ENCODE data around the gene SLC5A12. TPM values are rescaled to one million over a fixed set of nuclear protein-coding genes. Genes with fewer than 3 reads are reported as not detected.
A peak's percentile ranks its signal among the peaks of the same experiment; 100 is the strongest.

The SLC5A12 gene
- total and polyA plus RNA-seq, 9 donors = 0.04 to 8.5 (median 0.14) TPM

DNA sequence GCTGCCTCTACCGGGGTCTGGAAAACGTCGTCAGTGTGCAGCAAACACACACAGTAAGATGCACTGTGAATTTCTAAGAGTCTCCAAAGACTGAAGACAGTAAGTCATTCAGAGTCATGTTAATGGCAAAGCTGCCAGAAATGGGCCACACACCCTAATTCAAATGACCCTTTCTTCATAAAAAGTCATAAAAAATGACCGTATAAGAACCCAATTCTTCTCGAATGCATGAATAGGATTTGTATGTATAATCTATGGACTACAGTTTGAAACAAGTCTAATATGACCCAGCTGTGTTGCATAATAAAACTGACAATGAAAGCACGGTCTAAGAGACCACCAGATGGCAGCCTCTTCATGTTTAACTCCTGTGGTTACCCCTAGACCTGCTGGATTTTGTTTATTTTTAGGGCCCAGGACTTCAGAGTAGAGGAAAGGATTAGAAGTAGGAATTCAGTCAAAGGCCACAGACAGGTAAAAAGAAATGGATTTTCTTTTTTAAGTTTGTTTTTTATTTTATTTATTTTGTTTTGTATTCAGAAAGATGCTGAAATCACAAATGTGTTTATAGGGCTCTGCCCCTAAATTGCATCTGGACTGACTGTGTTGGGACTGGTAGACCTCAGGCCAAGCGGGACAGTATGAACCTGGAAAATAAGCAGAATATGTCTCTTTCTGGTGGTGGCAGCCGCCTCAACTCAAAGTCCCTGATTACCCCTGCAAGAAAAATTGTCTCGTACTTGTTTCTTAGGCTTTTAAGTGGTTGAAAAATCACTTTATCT is 32.1 kb upstream of the SLC5A12 start:
- Histone ChIP-seq H3K27ac (ENCODE audit: low read length) (peak overlapping the region; percentile 60), H3K27me3 (ENCODE audit: control insufficient read depth, insufficient read depth, low read length) (no peaks in the 10 kb centered on the region), H3K4me3 (ENCODE audit: low read length) (no peak overlapping the region), H3K36me3 (ENCODE audit: control insufficient read depth, insufficient read depth, low read length) (no peaks in the 10 kb centered on the region), H3K4me1 (ENCODE audit: control insufficient read depth, insufficient read depth, low read length) (no peaks in the 10 kb centered on the region), H3K9me3 (replicated peaks; ENCODE audit: control insufficient read depth, low read depth, low read length) (no peaks in the 10 kb centered on the region)
- DNase-seq = peak; percentile 92
- no CpG with 5 or more reads among the region's 9 CpGs for WGBS (ENCODE audit: insufficient coverage)

DNA sequence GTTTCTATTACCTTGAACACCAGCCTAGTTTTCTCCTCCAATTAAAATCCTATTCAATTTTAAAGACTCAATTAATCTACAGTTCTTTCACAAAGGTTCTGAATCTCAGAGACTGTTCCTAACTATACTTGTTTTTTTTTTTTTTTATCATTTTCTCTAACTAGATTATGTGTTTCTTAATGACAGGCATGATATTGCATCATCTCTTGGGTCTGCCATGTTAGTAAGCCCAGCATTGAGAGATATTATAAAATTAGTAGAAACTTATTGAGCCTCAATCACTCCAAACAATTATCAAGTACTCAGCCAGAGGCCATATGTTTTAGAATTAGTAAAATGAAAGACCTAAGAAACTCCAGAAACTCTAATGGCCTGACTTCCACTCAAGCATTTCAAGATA is 28.1 kb upstream of the SLC5A12 start:
- no peaks in the 10 kb centered on the region for H3K9me3 ChIP-seq (replicated peaks; ENCODE audit: control insufficient read depth, low read depth, low read length)
- H3K27ac ChIP-seq (ENCODE audit: low read length) = no peak overlapping the region
- H3K27me3 ChIP-seq (ENCODE audit: control insufficient read depth, insufficient read depth, low read length) = no peaks in the 10 kb centered on the region
- H3K4me3 ChIP-seq (ENCODE audit: low read length) = no peak overlapping the region
- H3K4me1 ChIP-seq (ENCODE audit: control insufficient read depth, insufficient read depth, low read length) = no peaks in the 10 kb centered on the region
- H3K36me3 ChIP-seq (ENCODE audit: control insufficient read depth, insufficient read depth, low read length) = no peaks in the 10 kb centered on the region
- DNase-seq = no peak

DNA sequence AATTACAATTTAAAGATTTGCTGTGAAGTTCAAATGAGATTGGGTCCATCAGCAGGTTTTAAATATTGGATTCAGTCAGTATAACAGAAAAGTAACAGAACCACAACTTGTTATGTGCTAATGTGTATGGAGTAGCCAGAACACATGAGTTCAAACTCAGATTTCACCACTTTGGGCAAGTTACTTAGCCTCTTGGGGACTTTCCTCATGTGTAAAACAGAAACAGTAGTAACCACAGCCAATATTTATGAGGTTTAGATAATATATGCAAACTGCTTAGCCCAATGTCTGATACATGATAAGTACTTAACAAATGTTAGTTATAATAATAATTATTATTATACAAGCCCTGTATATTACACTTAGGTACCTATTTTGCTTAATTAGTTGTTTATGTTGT is 21.8 kb upstream of the SLC5A12 start:
- no peaks in the 10 kb centered on the region for H3K9me3 ChIP-seq (replicated peaks; ENCODE audit: control insufficient read depth, low read depth, low read length)
- H3K4me3 ChIP-seq (ENCODE audit: low read length) = no peak overlapping the region
- H3K27me3 ChIP-seq (ENCODE audit: control insufficient read depth, insufficient read depth, low read length) = no peaks in the 10 kb centered on the region
- H3K4me1 ChIP-seq (ENCODE audit: control insufficient read depth, insufficient read depth, low read length) = no peaks in the 10 kb centered on the region
- no peak for DNase-seq
- H3K36me3 ChIP-seq (ENCODE audit: control insufficient read depth, insufficient read depth, low read length) = no peaks in the 10 kb centered on the region
- no peak overlapping the region for H3K27ac ChIP-seq (ENCODE audit: low read length)

- DNase-seq = no peak
- Histone ChIP-seq H3K4me1 (ENCODE audit: control insufficient read depth, insufficient read depth, low read length) (no peaks in the 10 kb centered on the region), H3K4me3 (ENCODE audit: low read length) (no peak overlapping the region), H3K9me3 (replicated peaks; ENCODE audit: control insufficient read depth, low read depth, low read length) (no peaks in the 10 kb centered on the region), H3K36me3 (ENCODE audit: control insufficient read depth, insufficient read depth, low read length) (no peaks in the 10 kb centered on the region), H3K27ac (ENCODE audit: low read length) (no peak overlapping the region), H3K27me3 (ENCODE audit: control insufficient read depth, insufficient read depth, low read length) (no peaks in the 10 kb centered on the region)
- WGBS (ENCODE audit: insufficient coverage) = no CpG with 5 or more reads among the region's 1 CpG
These were observed 21.1 kb upstream of the SLC5A12 start for GRCh38 chr11:26742966-26743365.

- H3K27ac ChIP-seq (ENCODE audit: low read length) = no peak overlapping the region
- no peaks in the 10 kb centered on the region for H3K9me3 ChIP-seq (replicated peaks; ENCODE audit: control insufficient read depth, low read depth, low read length)
- H3K4me3 ChIP-seq (ENCODE audit: low read length) = no peak overlapping the region
- 50% methylated on average over 2 of the region's 2 CpGs for WGBS (ENCODE audit: insufficient coverage)
- no peaks in the 10 kb centered on the region for H3K36me3 ChIP-seq (ENCODE audit: control insufficient read depth, insufficient read depth, low read length)
- H3K4me1 ChIP-seq (ENCODE audit: control insufficient read depth, insufficient read depth, low read length) = no peaks in the 10 kb centered on the region
- no peaks in the 10 kb centered on the region for H3K27me3 ChIP-seq (ENCODE audit: control insufficient read depth, insufficient read depth, low read length)
- no peak for DNase-seq
These were observed 19.2 kb upstream of the SLC5A12 start for GRCh38 chr11:26741036-26741435.

DNA sequence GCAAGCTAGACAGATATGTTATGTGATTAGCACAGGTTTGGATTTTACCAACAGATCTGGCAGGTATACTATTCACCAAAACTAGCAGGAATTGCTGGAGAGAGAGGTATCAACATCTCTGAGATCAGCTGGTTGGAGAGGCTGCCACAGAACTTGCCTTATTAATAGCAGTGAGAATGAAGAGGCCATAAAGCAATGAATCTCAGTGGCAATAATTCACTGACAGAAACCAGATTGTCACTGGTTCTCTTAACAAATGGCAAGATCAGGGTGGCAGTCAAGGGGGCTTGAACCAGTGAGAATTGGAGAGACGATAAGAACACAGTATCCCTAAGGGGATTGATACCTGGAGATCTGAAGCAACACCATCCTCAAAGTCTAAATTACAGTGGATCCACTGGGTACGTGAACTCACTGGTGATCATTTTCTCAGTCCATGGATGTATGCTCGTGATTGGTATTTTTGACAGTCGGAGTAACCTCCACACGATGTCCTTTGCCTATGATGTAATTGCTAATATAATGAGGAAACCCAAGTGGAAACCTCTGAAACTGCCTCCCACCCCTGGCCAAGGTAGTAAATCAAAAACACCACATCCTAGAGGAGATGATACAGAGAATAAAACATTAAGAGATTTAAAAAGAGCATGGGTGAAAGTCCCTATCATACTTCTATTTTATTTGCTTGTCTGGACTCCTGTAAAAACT is 17.7 kb upstream of the SLC5A12 start:
- Histone ChIP-seq H3K36me3 (ENCODE audit: control insufficient read depth, insufficient read depth, low read length) (no peaks in the 10 kb centered on the region), H3K4me3 (ENCODE audit: low read length) (no peak overlapping the region), H3K27ac (ENCODE audit: low read length) (no peak overlapping the region), H3K27me3 (ENCODE audit: control insufficient read depth, insufficient read depth, low read length) (no peaks in the 10 kb centered on the region), H3K9me3 (replicated peaks; ENCODE audit: control insufficient read depth, low read depth, low read length) (no peaks in the 10 kb centered on the region), H3K4me1 (ENCODE audit: control insufficient read depth, insufficient read depth, low read length) (no peaks in the 10 kb centered on the region)
- no peak for DNase-seq
- WGBS (ENCODE audit: insufficient coverage) = no CpG with 5 or more reads among the region's 5 CpGs

DNA sequence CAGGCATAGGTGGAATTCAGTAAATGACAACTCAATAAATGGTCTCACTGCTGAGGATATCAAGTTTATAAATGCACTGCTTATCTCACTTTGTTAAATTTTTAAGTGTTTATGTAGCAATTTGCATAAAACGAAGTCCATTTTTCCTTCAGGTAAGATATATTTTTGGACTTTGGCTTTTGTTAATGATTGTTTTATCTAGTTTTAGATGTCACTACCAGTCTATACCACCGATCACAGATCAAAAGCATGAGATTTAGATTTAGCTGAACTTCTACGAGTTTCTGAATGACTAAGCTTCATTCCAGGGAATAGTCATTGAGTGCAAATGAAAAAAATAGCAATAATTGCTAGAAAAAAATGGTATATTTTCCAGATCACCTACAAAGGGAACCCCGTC is 12.8 kb upstream of the SLC5A12 start:
- Histone ChIP-seq H3K27me3 (ENCODE audit: control insufficient read depth, insufficient read depth, low read length) (no peaks in the 10 kb centered on the region), H3K4me1 (ENCODE audit: control insufficient read depth, insufficient read depth, low read length) (no peaks in the 10 kb centered on the region), H3K4me3 (ENCODE audit: low read length) (no peak overlapping the region), H3K9me3 (replicated peaks; ENCODE audit: control insufficient read depth, low read depth, low read length) (no peaks in the 10 kb centered on the region), H3K36me3 (ENCODE audit: control insufficient read depth, insufficient read depth, low read length) (no peaks in the 10 kb centered on the region), H3K27ac (ENCODE audit: low read length) (no peak overlapping the region)
- DNase-seq = no peak
- WGBS (ENCODE audit: insufficient coverage) = no CpG with 5 or more reads among the region's 4 CpGs

- Histone ChIP-seq H3K4me1 (ENCODE audit: control insufficient read depth, insufficient read depth, low read length) (no peaks in the 10 kb centered on the region), H3K9me3 (replicated peaks; ENCODE audit: control insufficient read depth, low read depth, low read length) (no peaks in the 10 kb centered on the region), H3K36me3 (ENCODE audit: control insufficient read depth, insufficient read depth, low read length) (no peaks in the 10 kb centered on the region), H3K27ac (ENCODE audit: low read length) (no peak overlapping the region), H3K4me3 (ENCODE audit: low read length) (no peak overlapping the region), H3K27me3 (ENCODE audit: control insufficient read depth, insufficient read depth, low read length) (no peaks in the 10 kb centered on the region)
- DNase-seq = no peak
- WGBS (ENCODE audit: insufficient coverage) = no CpG with 5 or more reads among the region's 1 CpG
These were observed 9.2 kb upstream of the SLC5A12 start for GRCh38 chr11:26731084-26731456.

GRCh38 chr11:26730414-26731083 is 8.7 kb upstream of the SLC5A12 start:
- Histone ChIP-seq H3K4me1 (ENCODE audit: control insufficient read depth, insufficient read depth, low read length) (no peaks in the 10 kb centered on the region), H3K27me3 (ENCODE audit: control insufficient read depth, insufficient read depth, low read length) (no peaks in the 10 kb centered on the region), H3K4me3 (ENCODE audit: low read length) (no peak overlapping the region), H3K36me3 (ENCODE audit: control insufficient read depth, insufficient read depth, low read length) (no peaks in the 10 kb centered on the region), H3K9me3 (replicated peaks; ENCODE audit: control insufficient read depth, low read depth, low read length) (no peaks in the 10 kb centered on the region), H3K27ac (ENCODE audit: low read length) (no peak overlapping the region)
- DNase-seq = peak; percentile 36
- no CpG with 5 or more reads among the region's 4 CpGs for WGBS (ENCODE audit: insufficient coverage)

GRCh38 chr11:26729284-26729683 is 7.4 kb upstream of the SLC5A12 start:
- WGBS (ENCODE audit: insufficient coverage) = no CpG with 5 or more reads among the region's 1 CpG
- no peak overlapping the region for H3K27ac ChIP-seq (ENCODE audit: low read length)
- H3K9me3 ChIP-seq (replicated peaks; ENCODE audit: control insufficient read depth, low read depth, low read length) = no peaks in the 10 kb centered on the region
- no peak overlapping the region for H3K4me3 ChIP-seq (ENCODE audit: low read length)
- no peaks in the 10 kb centered on the region for H3K4me1 ChIP-seq (ENCODE audit: control insufficient read depth, insufficient read depth, low read length)
- no peaks in the 10 kb centered on the region for H3K27me3 ChIP-seq (ENCODE audit: control insufficient read depth, insufficient read depth, low read length)
- no peaks in the 10 kb centered on the region for H3K36me3 ChIP-seq (ENCODE audit: control insufficient read depth, insufficient read depth, low read length)
- no peak for DNase-seq

Data from muscle of leg (tissue), 11 donors.